Thyroid gland (tissue), 4 donors: ENCODE results near the gene ABCC2.

Experiments
- POLR2A ChIP-seq, 2 donors: fragments of 450-650 bp; IDR thresholded peaks; one replicate each; pipeline ENCODE4 v1.6.1; 2017; ENCODE audit warnings: antibody characterized with exemption in 2 of 2, mild to moderate bottlenecking in 2 of 2, moderate library complexity in 1 of 2
- TF ChIP-seq, protein P1 (sequence below), 6 experiments: fragments of 200-600 bp in 3 of 6; fragments of 450-650 bp in 3 of 6; sonication (generic) in 3 of 6; IDR thresholded peaks; one replicate each; pipeline ENCODE4 v1.5.1; 2016 to 2019; ENCODE audit warnings: antibody characterized with exemption in 6 of 6, mild to moderate bottlenecking in 2 of 6, inconsistent platforms in 1 of 6, moderate library complexity in 1 of 6

DNA sequence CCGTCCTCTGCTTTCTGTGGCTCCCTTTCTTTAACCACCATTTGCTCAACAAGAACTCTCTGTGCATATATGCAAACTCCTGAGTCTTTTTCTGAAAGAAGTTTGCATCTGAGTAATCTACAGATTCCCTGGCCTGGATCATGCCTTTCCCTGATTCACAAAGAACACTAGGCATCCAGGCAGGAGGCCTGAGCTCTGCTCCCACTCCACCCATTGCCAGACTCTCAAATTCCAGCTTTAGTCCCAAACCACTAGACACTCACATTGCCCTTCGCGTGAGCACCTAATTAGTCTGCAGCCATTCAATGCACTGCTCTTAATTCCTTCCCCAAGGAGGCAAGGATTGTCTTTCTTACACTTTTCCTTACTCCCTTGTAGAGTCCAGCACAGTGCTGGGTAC is 60.9 kb downstream of the ABCC2 start:
- no peak for TF ChIP-seq POLR2A (IDR thresholded peaks at IDR 0.05)
- TF ChIP-seq, protein P1, sequence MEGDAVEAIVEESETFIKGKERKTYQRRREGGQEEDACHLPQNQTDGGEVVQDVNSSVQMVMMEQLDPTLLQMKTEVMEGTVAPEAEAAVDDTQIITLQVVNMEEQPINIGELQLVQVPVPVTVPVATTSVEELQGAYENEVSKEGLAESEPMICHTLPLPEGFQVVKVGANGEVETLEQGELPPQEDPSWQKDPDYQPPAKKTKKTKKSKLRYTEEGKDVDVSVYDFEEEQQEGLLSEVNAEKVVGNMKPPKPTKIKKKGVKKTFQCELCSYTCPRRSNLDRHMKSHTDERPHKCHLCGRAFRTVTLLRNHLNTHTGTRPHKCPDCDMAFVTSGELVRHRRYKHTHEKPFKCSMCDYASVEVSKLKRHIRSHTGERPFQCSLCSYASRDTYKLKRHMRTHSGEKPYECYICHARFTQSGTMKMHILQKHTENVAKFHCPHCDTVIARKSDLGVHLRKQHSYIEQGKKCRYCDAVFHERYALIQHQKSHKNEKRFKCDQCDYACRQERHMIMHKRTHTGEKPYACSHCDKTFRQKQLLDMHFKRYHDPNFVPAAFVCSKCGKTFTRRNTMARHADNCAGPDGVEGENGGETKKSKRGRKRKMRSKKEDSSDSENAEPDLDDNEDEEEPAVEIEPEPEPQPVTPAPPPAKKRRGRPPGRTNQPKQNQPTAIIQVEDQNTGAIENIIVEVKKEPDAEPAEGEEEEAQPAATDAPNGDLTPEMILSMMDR (IDR thresholded peaks at IDR 0.05): no peak
